ENCODE results near the gene PTPN18.
A peak's percentile ranks its signal among the peaks of the same experiment; 100 is the strongest.

PTPN18 gene

GRCh38 chr2:130336150-130336876, 19.5 kb upstream of the PTPN18 start:
- TF ChIP-seq GATA1 (IDR thresholded peaks at IDR 0.05; ENCODE audit: low read depth, low read length) (no peak), POLR2A (IDR thresholded peaks at IDR 0.05; ENCODE audit: low read length) (no peak)
- no peak for DNase-seq

DNA sequence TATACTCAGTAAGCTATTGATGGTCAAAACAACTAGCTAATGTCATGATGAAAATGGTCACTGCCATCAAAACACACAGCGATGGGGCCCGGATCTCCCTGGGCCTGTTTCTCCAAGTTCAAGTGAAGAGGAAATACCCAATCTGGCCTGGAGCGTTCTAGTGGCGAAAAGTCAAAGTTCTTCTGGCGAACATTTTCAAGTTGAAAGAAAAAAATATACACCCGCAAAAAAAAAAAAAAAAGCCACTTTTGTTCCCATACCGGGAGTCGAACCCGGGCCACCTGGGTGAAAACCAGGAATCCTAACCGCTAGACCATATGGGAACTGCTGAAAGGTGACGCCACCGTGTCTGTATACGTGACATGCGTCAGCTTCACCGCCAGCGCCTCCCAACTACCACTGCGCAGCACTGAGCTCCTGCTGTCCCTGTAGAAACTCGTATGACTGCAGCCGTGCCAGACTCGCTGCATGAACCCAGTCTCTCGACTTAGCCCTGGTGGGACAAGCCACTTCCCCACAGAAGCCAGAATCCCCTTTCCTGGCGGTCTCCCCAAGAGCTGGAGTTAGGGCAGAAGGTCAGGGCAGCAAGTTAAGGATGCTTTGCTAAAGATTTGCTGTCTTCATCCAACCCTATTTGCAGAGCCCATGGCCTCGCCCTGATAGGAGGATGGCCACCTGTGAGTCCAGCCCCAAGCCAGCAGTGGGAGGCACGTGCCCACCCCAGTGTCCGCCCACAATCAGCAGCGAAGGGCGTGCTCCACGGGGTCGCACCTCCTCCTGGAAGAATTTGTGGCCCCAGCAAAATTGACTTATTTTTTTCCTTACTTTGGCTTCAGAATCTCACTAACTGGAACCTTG, 18.8 kb upstream of the PTPN18 start:
- peak; percentile 85 to 93 for DNase-seq
- TF ChIP-seq GATA1 (IDR thresholded peaks at IDR 0.05; ENCODE audit: low read depth, low read length) (no peak), POLR2A (IDR thresholded peaks at IDR 0.05; ENCODE audit: low read length) (no peak)

DNA sequence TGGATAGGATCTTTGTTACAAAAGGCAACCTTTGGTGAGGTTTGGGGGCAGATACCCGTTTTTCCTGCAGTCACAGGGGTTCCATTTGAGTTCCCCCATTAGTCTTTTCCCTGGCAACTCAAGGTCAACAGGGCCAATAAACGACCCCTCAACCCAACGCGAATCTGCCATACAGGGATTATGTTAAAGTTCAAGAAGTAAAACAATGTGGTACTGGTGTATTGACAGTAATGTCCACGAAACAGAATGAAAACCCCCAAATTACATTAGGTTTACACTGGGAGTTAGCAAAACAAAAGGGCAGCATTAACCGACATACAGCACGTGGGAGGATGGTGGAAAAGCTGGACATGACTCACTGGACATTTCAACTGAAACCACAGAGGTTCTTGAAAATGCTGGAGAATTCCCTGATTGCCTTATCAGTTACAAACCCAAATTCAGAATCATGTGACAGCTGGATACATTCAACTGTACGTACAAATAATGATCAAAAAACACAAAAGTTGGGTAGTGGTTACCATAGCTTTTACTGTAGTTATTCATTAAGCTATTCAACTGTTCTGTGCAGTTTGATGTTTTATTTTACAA, 18.0 kb upstream of the PTPN18 start:
- no peak for DNase-seq
- TF ChIP-seq GATA1 (IDR thresholded peaks at IDR 0.05; ENCODE audit: low read depth, low read length) (no peak), POLR2A (IDR thresholded peaks at IDR 0.05; ENCODE audit: low read length) (no peak)

DNA sequence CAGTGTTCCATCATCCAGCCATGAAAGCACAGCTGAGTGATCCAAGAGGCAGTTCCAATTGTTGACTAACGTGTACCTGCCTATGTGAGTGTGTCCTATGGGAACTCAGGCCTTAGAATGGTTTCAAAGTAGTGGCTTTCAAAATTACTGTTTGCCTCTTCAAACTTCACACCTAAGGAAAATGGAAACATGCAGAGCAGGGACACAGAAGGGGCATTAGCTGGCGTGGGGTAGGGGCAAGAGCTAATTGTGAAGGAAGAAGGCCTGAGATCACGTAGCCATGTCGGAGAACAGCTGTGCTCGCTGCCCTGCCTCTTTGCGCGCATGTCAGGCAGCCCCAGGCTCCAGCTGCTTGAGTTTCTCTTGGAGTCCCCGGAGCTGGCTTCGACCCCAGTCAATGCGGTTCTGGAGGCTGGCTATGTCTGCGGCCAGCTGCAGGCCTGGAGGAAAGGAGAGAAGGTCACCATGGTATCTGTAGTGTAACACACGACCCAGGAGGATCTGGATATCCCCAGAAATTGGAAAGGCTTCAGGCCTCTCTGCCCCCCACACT, 17.0 kb upstream of the PTPN18 start:
- DNase-seq: no peak
- TF ChIP-seq POLR2A (IDR thresholded peaks at IDR 0.05; ENCODE audit: low read length): no peak
- TF ChIP-seq GATA1 (IDR thresholded peaks at IDR 0.05; ENCODE audit: low read depth, low read length): no peak

DNA sequence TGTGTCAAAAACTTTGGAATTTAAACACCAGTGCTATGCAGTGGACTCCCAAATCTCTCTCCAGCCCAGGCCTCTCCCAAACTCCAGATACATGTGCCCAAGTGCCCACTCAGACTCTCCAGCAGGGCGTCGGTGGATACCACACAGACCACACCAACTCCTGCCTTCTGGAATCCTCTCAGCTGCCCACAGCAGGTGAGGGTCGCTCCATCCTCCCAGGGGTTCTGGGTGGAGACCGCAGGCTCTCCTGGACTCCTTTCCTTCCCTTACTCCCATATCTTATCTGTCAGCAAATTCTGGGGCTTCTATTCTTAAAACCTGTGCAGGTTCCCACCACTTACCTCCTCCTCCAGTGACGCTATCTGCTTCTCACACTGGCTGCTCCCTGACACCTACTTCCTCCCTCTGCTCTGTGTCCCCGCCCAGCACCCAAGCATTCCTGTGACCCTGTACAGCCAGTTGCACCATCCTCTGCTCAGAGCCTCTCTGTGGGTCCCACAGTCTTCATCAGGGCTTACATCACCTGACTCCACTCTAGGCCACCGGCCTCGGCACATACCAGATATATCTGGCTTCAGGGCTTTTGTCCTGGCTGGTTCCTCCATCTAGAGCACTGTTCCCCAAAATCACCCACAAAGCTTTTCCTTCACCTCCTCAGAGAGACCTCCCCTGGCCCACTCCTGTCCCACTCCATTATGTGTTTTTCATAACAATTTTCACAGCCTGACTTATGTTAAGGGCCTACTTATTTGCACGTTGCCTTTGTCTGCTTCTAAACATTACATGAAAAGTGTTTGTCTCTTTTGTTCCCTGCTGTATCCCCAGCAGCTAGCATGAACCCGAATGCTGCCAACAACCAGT, 15.7 kb upstream of the PTPN18 start:
- DNase-seq: peak in 1 of 2 experiments; percentile 27
- TF ChIP-seq POLR2A (IDR thresholded peaks at IDR 0.05; ENCODE audit: low read length) (no peak), GATA1 (IDR thresholded peaks at IDR 0.05; ENCODE audit: low read depth, low read length) (no peak)

DNA sequence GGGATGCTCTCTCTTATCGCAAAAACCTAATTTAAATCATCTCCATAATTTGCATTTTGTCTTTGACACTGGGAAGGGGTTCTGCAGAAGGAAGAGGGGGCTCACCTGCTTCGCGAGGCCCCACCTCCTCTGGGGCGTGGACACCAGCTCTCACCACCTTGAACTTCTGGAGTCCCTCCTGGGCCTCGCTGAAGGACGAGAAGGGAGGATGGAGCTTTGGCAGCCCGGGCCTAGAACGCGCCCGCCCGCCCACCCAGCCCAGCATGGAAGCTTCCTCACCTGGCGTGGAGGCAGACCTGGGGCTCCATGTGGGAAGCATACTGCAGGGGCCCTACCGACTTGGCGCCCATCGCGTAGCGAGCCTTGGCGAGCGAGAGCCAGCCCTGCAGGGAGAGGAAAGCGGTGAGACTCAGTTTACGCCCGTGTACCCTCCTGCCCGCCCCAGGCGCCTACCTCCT, 14.3 kb upstream of the PTPN18 start:
- TF ChIP-seq GATA1 (IDR thresholded peaks at IDR 0.05; ENCODE audit: low read depth, low read length): no peak
- TF ChIP-seq POLR2A (IDR thresholded peaks at IDR 0.05; ENCODE audit: low read length): no peak
- peak; percentile 42 to 44 for DNase-seq

- DNase-seq: peak; percentile 93 to 94
- peak; percentile 81 for TF ChIP-seq POLR2A (IDR thresholded peaks at IDR 0.05; ENCODE audit: low read length)
- TF ChIP-seq GATA1 (IDR thresholded peaks at IDR 0.05; ENCODE audit: low read depth, low read length): no peak
These were observed 13.8 kb upstream of the PTPN18 start for GRCh38 chr2:130342020-130342532.

- TF ChIP-seq GATA1 (IDR thresholded peaks at IDR 0.05; ENCODE audit: low read depth, low read length) (no peak), POLR2A (IDR thresholded peaks at IDR 0.05; ENCODE audit: low read length) (peak; percentile 78)
- peak; percentile 98 to 99 for DNase-seq
These were observed 13.2 kb upstream of the PTPN18 start, which contains the start of gene IMP4 for GRCh38 chr2:130342533-130343275. Gene IMP4 (plus strand): TSS chr2:130342897. CDS start chr2:130342933, 36 bp downstream.

DNA sequence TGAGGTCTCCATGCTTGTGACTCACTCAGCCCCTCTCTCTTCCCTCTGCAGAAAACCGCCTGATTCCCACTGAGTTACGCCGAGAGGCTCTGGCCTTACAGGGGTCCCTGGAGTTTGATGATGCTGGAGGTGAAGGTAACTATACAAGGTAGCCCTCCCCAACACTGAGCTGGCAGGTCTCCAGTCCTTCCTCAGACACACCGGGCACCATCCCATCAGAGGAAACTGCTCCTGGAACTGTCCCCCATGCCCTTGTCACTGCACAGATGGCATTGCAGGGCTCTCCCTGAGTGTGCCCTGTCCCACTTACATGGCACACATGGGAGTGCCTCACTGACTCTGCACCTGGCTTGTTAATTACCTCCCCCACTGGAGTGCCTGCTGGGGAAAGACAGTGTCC, 11.3 kb upstream of the PTPN18 start:
- TF ChIP-seq GATA1 (IDR thresholded peaks at IDR 0.05; ENCODE audit: low read depth, low read length) (no peak), POLR2A (IDR thresholded peaks at IDR 0.05; ENCODE audit: low read length) (no peak)
- DNase-seq: no peak

DNA sequence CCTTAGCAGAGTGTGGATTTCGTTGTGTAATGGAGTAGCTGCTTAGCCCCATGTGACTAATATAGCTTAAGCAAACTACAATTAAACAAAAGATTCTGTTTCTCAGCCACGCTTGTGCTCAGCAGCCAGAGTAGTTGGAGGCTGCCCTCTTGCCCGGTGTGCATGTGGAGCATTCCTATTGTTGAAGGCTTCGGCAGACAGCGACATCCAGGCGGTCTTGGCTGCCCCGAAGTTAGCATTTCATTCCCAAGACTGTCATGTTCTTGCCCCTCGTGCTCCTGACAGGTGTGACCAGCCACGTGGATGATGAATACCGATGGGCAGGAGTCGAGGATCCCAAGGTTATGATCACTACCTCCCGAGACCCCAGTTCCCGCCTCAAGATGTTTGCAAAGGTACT, 10.8 kb upstream of the PTPN18 start:
- TF ChIP-seq POLR2A (IDR thresholded peaks at IDR 0.05; ENCODE audit: low read length): no peak
- TF ChIP-seq GATA1 (IDR thresholded peaks at IDR 0.05; ENCODE audit: low read depth, low read length): no peak
- DNase-seq: no peak

- no peak for TF ChIP-seq GATA1 (IDR thresholded peaks at IDR 0.05; ENCODE audit: low read depth, low read length)
- DNase-seq: no peak
These were observed 10.2 kb upstream of the PTPN18 start for GRCh38 chr2:130345611-130346010.

GRCh38 chr2:130346041-130346740, 9.7 kb upstream of the PTPN18 start:
- no peak for TF ChIP-seq GATA1 (IDR thresholded peaks at IDR 0.05; ENCODE audit: low read depth, low read length)
- TF ChIP-seq POLR2A (IDR thresholded peaks at IDR 0.05; ENCODE audit: low read length): no peak
- DNase-seq: no peak
